Uterus (tissue), 4 donors: ENCODE data around the gene UNC13B. TPM values are rescaled to one million over a fixed set of nuclear protein-coding genes. Genes with fewer than 3 reads are reported as not detected.

Source experiments
- DNase-seq, 2 donors: peaks; one replicate each; pipeline ENCODE4 v3.0.0-alpha.2; 2019 to 2020
- H3K27ac ChIP-seq, 2 donors: fragments of 200-600 bp; sonication (generic); 1 replicate in 1 of 2; 2 replicates in 1 of 2; pipeline ENCODE4 v1.5.1; 2016 to 2018
- H3K27me3 ChIP-seq, 2 donors: fragments of 200-600 bp; sonication (generic); one replicate each; pipeline ENCODE4 v1.5.1; 2018 to 2019; ENCODE audit warnings: control low read depth in 1 of 2
- H3K36me3 ChIP-seq, 2 donors: fragments of 200-600 bp; sonication (generic); one replicate each; pipeline ENCODE4 v1.5.1; 2019; ENCODE audit warnings: control low read depth in 1 of 2
- H3K4me1 ChIP-seq, 2 donors: fragments of 200-600 bp; sonication (generic); one replicate each; pipeline ENCODE4 v1.5.1; 2018 to 2019; ENCODE audit warnings: control low read depth in 1 of 2
- H3K4me3 ChIP-seq, 2 donors: fragments of 200-600 bp; sonication (generic); 1 replicate in 1 of 2; 2 replicates in 1 of 2; pipeline ENCODE4 v1.5.1; 2018 to 2019; ENCODE audit warnings: mild to moderate bottlenecking in 1 of 2
- H3K9me3 ChIP-seq, 2 donors: fragments of 200-600 bp; sonication (generic); one replicate each; pipeline ENCODE4 v1.5.1; 2019; ENCODE audit warnings: control low read depth in 1 of 2
- CTCF ChIP-seq, 4 experiments: fragments of 200-600 bp in 2 of 4; fragments of 450-650 bp in 2 of 4; sonication (generic) in 2 of 4; IDR thresholded peaks; one replicate each; pipeline ENCODE4 v1.5.1; 2016 to 2019; ENCODE audit warnings: antibody characterized with exemption in 4 of 4, mild to moderate bottlenecking in 2 of 4, moderate library complexity in 1 of 4
- POLR2A ChIP-seq, 2 donors: fragments of 450-650 bp; IDR thresholded peaks; one replicate each; pipeline ENCODE4 v1.6.1; 2016; ENCODE audit warnings: antibody characterized with exemption in 2 of 2, mild to moderate bottlenecking in 1 of 2, moderate library complexity in 1 of 2
- intact Hi-C: fragments of 100-400 bp; cut with DNase I; formaldehyde crosslinking; loops from one replicate; pipeline ENCODE4 v1.15.1; 2023; ENCODE audit warnings: low total_unique reads
- total RNA-seq, 4 donors: library from RNA; depleted of rRNA in 3 of 4; stranded (reverse); fragments of >200 nt in 3 of 4; gene quantifications; one replicate each; pipeline versions ENCODE4 v1.1.0 to v1.2.4, GENCODE V29; 2014 to 2023
- donor health status: DM: yes; HTN: yes; CAD: no.

The UNC13B gene
- total RNA-seq, 4 donors from 2014 or later: 11.2 to 37.1 (median 14.6) TPM

- intact Hi-C loops: no loop called here
- H3K4me1 ChIP-seq: no peaks in the 10 kb centered on the region
- DNase-seq: no peak
- no peak overlapping the region for H3K4me3 ChIP-seq
- no peaks in the 10 kb centered on the region for H3K36me3 ChIP-seq
- H3K27me3 ChIP-seq: no peaks in the 10 kb centered on the region
- H3K27ac ChIP-seq: no peak overlapping the region
- no peaks in the 10 kb centered on the region for H3K9me3 ChIP-seq
- TF ChIP-seq POLR2A (IDR thresholded peaks at IDR 0.05): no peak
- no peak for TF ChIP-seq CTCF (IDR thresholded peaks at IDR 0.05)
Observed at GRCh38 chr9:35190203-35190602, 28.4 kb downstream of the UNC13B start.

GRCh38 chr9:35191105-35191504 is 29.3 kb downstream of the UNC13B start:
- intact Hi-C loops: no loop called here
- Histone ChIP-seq H3K9me3 (no peaks in the 10 kb centered on the region), H3K27ac (no peak overlapping the region), H3K4me3 (no peak overlapping the region), H3K36me3 (no peaks in the 10 kb centered on the region), H3K27me3 (no peaks in the 10 kb centered on the region), H3K4me1 (no peaks in the 10 kb centered on the region)
- DNase-seq: no peak
- TF ChIP-seq POLR2A (IDR thresholded peaks at IDR 0.05) (no peak), CTCF (IDR thresholded peaks at IDR 0.05) (no peak)

- Histone ChIP-seq H3K36me3 (no peaks in the 10 kb centered on the region), H3K27me3 (no peaks in the 10 kb centered on the region), H3K9me3 (no peaks in the 10 kb centered on the region), H3K4me3 (no peak overlapping the region), H3K4me1 (no peaks in the 10 kb centered on the region), H3K27ac (no peak overlapping the region)
- TF ChIP-seq POLR2A (IDR thresholded peaks at IDR 0.05) (no peak), CTCF (IDR thresholded peaks at IDR 0.05) (peak in 1 of 4 experiments; percentile 11)
- intact Hi-C loops: no loop called here
- no peak for DNase-seq
Observed at GRCh38 chr9:35193762-35194161, 32.0 kb downstream of the UNC13B start.

- TF ChIP-seq CTCF (IDR thresholded peaks at IDR 0.05) (no peak), POLR2A (IDR thresholded peaks at IDR 0.05) (no peak)
- no peaks in the 10 kb centered on the region for H3K27me3 ChIP-seq
- no peak overlapping the region for H3K27ac ChIP-seq
- peaks cover 0 to 4% of the 10 kb centered on the region in 2 donors for H3K9me3 ChIP-seq
- no peaks in the 10 kb centered on the region for H3K4me1 ChIP-seq
- H3K4me3 ChIP-seq: no peak overlapping the region
- no peak for DNase-seq
- intact Hi-C loops: no loop called here
- no peaks in the 10 kb centered on the region for H3K36me3 ChIP-seq
Observed at GRCh38 chr9:35195683-35196082, 33.9 kb downstream of the UNC13B start.

GRCh38 chr9:35198191-35198590 is 36.4 kb downstream of the UNC13B start:
- Histone ChIP-seq H3K9me3 (peaks cover 0 to 9% of the 10 kb centered on the region in 2 donors), H3K4me1 (no peaks in the 10 kb centered on the region), H3K36me3 (no peaks in the 10 kb centered on the region), H3K4me3 (no peak overlapping the region), H3K27ac (no peak overlapping the region), H3K27me3 (no peaks in the 10 kb centered on the region)
- no peak for DNase-seq
- intact Hi-C loops: no loop called here
- TF ChIP-seq CTCF (IDR thresholded peaks at IDR 0.05): no peak
- TF ChIP-seq POLR2A (IDR thresholded peaks at IDR 0.05): no peak
